ENCODE measurements around the gene LZTS2.

LZTS2 gene

GRCh38 chr10:101029520-101030295 is 30.1 kb downstream of the LZTS2 start:
- Histone ChIP-seq H3K9me2 (replicated peaks; ENCODE audit: low read depth, low read length) (no peaks in the 10 kb centered on the region), H3F3A (ENCODE audit: low read depth) (no peaks in the 10 kb centered on the region), H3K36me3 (ENCODE audit: insufficient read depth, low read length) (no peaks in the 10 kb centered on the region), H3K4me2 (ENCODE audit: low read depth, low read length, poor library complexity, severe bottlenecking) (no peak overlapping the region), H2AFZ (ENCODE audit: low read length) (no peak overlapping the region), H3K79me2 (ENCODE audit: insufficient read depth, low read length) (no peaks in the 10 kb centered on the region; the same call in 1 of the 2 replicates), H3K9ac (ENCODE audit: low read depth, low read length, poor library complexity, severe bottlenecking) (no peak overlapping the region), H3K27me3 (ENCODE audit: insufficient read depth, low read length, poor library complexity, severe bottlenecking) (no peaks in the 10 kb centered on the region), H3K4me3 (ENCODE audit: low read length, poor library complexity, severe bottlenecking) (no peak overlapping the region), H3K4me1 (ENCODE audit: insufficient read depth, low read length, poor library complexity, severe bottlenecking) (peaks cover 26% of the 10 kb centered on the region), H3K9me3 (ENCODE audit: insufficient read depth, low read depth, low read length) (no peaks in the 10 kb centered on the region), H4K20me1 (ENCODE audit: insufficient read depth, low read length, poor library complexity, severe bottlenecking) (no peaks in the 10 kb centered on the region)
- TF ChIP-seq CTCF (conservative IDR thresholded peaks at IDR 0.05; ENCODE audit: low read length), result peak; percentile 30; the same call in 1 of the 2 replicates
- no peak for TF ChIP-seq EZH2phosphoT487 (IDR thresholded peaks at IDR 0.05; ENCODE audit: borderline replicate concordance)

GRCh38 chr10:101030496-101031127 is 31.0 kb downstream of the LZTS2 start:
- H3K4me2 ChIP-seq (ENCODE audit: low read depth, low read length, poor library complexity, severe bottlenecking), result peak overlapping the region; percentile 97
- H3K36me3 ChIP-seq (ENCODE audit: insufficient read depth, low read length), result no peaks in the 10 kb centered on the region
- TF ChIP-seq CTCF (conservative IDR thresholded peaks at IDR 0.05; ENCODE audit: low read length), result no peak
- no peaks in the 10 kb centered on the region for H4K20me1 ChIP-seq (ENCODE audit: insufficient read depth, low read length, poor library complexity, severe bottlenecking)
- no peaks in the 10 kb centered on the region for H3F3A ChIP-seq (ENCODE audit: low read depth)
- peak overlapping the region; percentile 67 for H3K9ac ChIP-seq (ENCODE audit: low read depth, low read length, poor library complexity, severe bottlenecking)
- no peaks in the 10 kb centered on the region; the same call in 1 of the 2 replicates for H3K79me2 ChIP-seq (ENCODE audit: insufficient read depth, low read length)
- peak overlapping the region; percentile 97 for H2AFZ ChIP-seq (ENCODE audit: low read length)
- peak overlapping the region; percentile 77 for H3K4me3 ChIP-seq (ENCODE audit: low read length, poor library complexity, severe bottlenecking)
- no peaks in the 10 kb centered on the region for H3K27me3 ChIP-seq (ENCODE audit: insufficient read depth, low read length, poor library complexity, severe bottlenecking)
- no peaks in the 10 kb centered on the region for H3K9me3 ChIP-seq (ENCODE audit: insufficient read depth, low read depth, low read length)
- no peaks in the 10 kb centered on the region for H3K9me2 ChIP-seq (replicated peaks; ENCODE audit: low read depth, low read length)
- peaks cover 29% of the 10 kb centered on the region for H3K4me1 ChIP-seq (ENCODE audit: insufficient read depth, low read length, poor library complexity, severe bottlenecking)

GRCh38 chr10:101031128-101031795 is 31.7 kb downstream of the LZTS2 start, which contains the start of the genes PDZD7 and SFXN3:
TSS of gene PDZD7 (minus strand) at chr10:101031129. CDS start at chr10:101030219, 910 bp downstream.
TSS of gene SFXN3 (plus strand) at chr10:101031234. CDS start at chr10:101034695, 3,461 bp downstream.
- Histone ChIP-seq H3K4me3 (ENCODE audit: low read length, poor library complexity, severe bottlenecking) (peak within 1 kb of the TSS; percentile 77), H3K79me2 (ENCODE audit: insufficient read depth, low read length) (no peaks in the 10 kb centered on the region; the same call in 1 of the 2 replicates), H3K36me3 (ENCODE audit: insufficient read depth, low read length) (no peaks in the 10 kb centered on the region; the same call in 1 of the 2 replicates), H3K4me1 (ENCODE audit: insufficient read depth, low read length, poor library complexity, severe bottlenecking) (peaks cover 29% of the 10 kb centered on the region), H3K27me3 (ENCODE audit: insufficient read depth, low read length, poor library complexity, severe bottlenecking) (no peaks in the 10 kb centered on the region), H4K20me1 (ENCODE audit: insufficient read depth, low read length, poor library complexity, severe bottlenecking) (no peaks in the 10 kb centered on the region), H3K9me2 (replicated peaks; ENCODE audit: low read depth, low read length) (no peaks in the 10 kb centered on the region), H3K4me2 (ENCODE audit: low read depth, low read length, poor library complexity, severe bottlenecking) (peak within 1 kb of the TSS; percentile 97), H2AFZ (ENCODE audit: low read length) (peak within 1 kb of the TSS; percentile 97), H3K9ac (ENCODE audit: low read depth, low read length, poor library complexity, severe bottlenecking) (peak within 1 kb of the TSS; percentile 67), H3F3A (ENCODE audit: low read depth) (no peaks in the 10 kb centered on the region), H3K9me3 (ENCODE audit: insufficient read depth, low read depth, low read length) (no peaks in the 10 kb centered on the region)
- TF ChIP-seq EZH2phosphoT487 (IDR thresholded peaks at IDR 0.05; ENCODE audit: borderline replicate concordance), result no peak
- no peak for TF ChIP-seq CTCF (conservative IDR thresholded peaks at IDR 0.05; ENCODE audit: low read length)
